CD4-positive, alpha-beta memory T cell (primary cell): ENCODE results near the gene C13orf42. TPM values are rescaled to one million over a fixed set of nuclear protein-coding genes. Genes with fewer than 3 reads are reported as not detected.

ENCODE experiments used
- CTCF ChIA-PET: fragments of 350-600 bp; sonication (Branson Sonifier 250); formaldehyde crosslinking; loops from one replicate; lab custom pipeline; 2021; ENCODE audit warnings: inconsistent platforms; ENCODE audit not compliant: partially characterized antibody; lab: Charles Lee
- POLR2A ChIA-PET: fragments of 350-600 bp; sonication (Branson Sonifier 250); formaldehyde crosslinking; loops from one replicate; lab custom pipeline; 2021; ENCODE audit not compliant: partially characterized antibody; lab: Charles Lee
- DNase-seq, 5 donors: peaks; one replicate each; pipeline versions ENCODE4 v3.0.0 to v3.0.0-alpha.2; 2020 to 2022; ENCODE audit warnings: mixed read lengths in 1 of 5
- H3K27ac ChIP-seq: one replicate; pipeline ENCODE4 v1.7.0; 2013; ENCODE audit warnings: low read depth, low read length
- H3K27me3 ChIP-seq: 2 replicates; pipeline ENCODE4 v1.7.0; 2013; ENCODE audit warnings: mild to moderate bottlenecking, low read length, moderate library complexity; ENCODE audit not compliant: insufficient read depth
- H3K36me3 ChIP-seq: 2 replicates; pipeline ENCODE4 v1.7.0; 2013; ENCODE audit warnings: mild to moderate bottlenecking, low read length, moderate library complexity; ENCODE audit not compliant: insufficient read depth
- H3K4me1 ChIP-seq: 2 replicates; pipeline ENCODE4 v1.7.0; 2013; ENCODE audit warnings: mild to moderate bottlenecking, low read length, moderate library complexity; ENCODE audit not compliant: insufficient read depth
- H3K4me3 ChIP-seq, 2 donors: one replicate each; pipeline ENCODE4 v1.7.0; 2013; ENCODE audit warnings: low read length in 2 of 2, mild to moderate bottlenecking in 1 of 2
- H3K9me3 ChIP-seq, 2 donors: one replicate each; pipeline ENCODE4 v1.7.0; 2013; ENCODE audit warnings: low read length in 2 of 2, control low read depth in 1 of 2; ENCODE audit not compliant: control insufficient read depth in 1 of 2
- H3K27ac Mint-ChIP-seq, 7 donors: one replicate each; pipeline ENCODE4 v1.8.0; 2020 to 2021; ENCODE audit warnings: mixed read lengths in 7 of 7, mild to moderate bottlenecking in 6 of 7, inconsistent platforms in 3 of 7, moderate library complexity in 3 of 7
- H3K27me3 Mint-ChIP-seq, 2 donors: one replicate each; pipeline ENCODE4 v1.8.0; 2020 to 2021; ENCODE audit warnings: mixed read lengths in 2 of 2
- H3K36me3 Mint-ChIP-seq, 2 donors: one replicate each; pipeline ENCODE4 v1.8.0; 2020 to 2021; ENCODE audit warnings: mixed read lengths in 2 of 2, inconsistent platforms in 1 of 2, mild to moderate bottlenecking in 1 of 2
- H3K4me1 Mint-ChIP-seq, 4 donors: one replicate each; pipeline ENCODE4 v1.8.0; 2020 to 2021; ENCODE audit warnings: mixed read lengths in 4 of 4, mild to moderate bottlenecking in 1 of 4
- H3K4me3 Mint-ChIP-seq, 8 donors: one replicate each; pipeline ENCODE4 v1.8.0; 2020 to 2021; ENCODE audit warnings: mixed read lengths in 8 of 8, mild to moderate bottlenecking in 7 of 8, moderate library complexity in 6 of 8, inconsistent platforms in 3 of 8
- H3K9me3 Mint-ChIP-seq, 8 donors: one replicate each; pipeline ENCODE4 v1.8.0; 2020 to 2021; ENCODE audit warnings: mixed read lengths in 8 of 8, mild to moderate bottlenecking in 5 of 8, inconsistent platforms in 3 of 8, moderate library complexity in 1 of 8
- intact Hi-C: fragments of 100-400 bp; cut with micrococcal nuclease; formaldehyde crosslinking; loops from one replicate; pipeline ENCODE4 v1.15.1; 2023
- polyA plus RNA-seq, 2 donors: library from polyadenylated mRNA; unstranded; fragments of 300-500 nt; fragmentation: Illumina TruSeq; gene quantifications; one replicate each; pipeline ENCODE4 v1.2.3, GENCODE V29; 2021
- total RNA-seq, 2 experiments: library from RNA; stranded (reverse); gene quantifications; one replicate each; pipeline ENCODE4 v1.2.3, GENCODE V29; 2021

Gene C13orf42
- total and polyA plus RNA-seq, 4 experiments from 2014 or later: not detected

DNA sequence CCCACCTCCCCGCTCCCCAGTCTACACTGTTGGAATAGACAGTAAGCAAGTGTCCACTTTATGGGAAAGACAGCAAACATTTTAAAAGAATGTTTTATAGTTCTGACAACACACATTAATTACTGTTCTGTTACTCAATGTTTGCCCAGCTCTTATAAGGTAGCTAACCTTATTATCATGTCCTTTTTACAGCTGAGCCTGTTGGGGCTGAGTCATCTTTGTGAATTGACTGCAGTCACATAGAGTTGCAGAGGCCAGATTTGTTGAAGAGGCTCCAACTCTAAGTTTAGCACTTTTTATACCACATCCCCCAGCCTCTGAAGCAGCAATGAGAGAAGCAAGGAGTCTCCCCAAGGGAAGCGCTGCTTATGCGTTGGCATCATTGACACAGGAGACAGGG is 76.2 kb downstream of the C13orf42 start:
- Histone ChIP-seq H3K9me3 (no peaks in the 10 kb centered on the region), H3K4me3 (no peak overlapping the region), H3K27ac (no peak overlapping the region), H3K27me3 (no peaks in the 10 kb centered on the region), H3K4me1 (no peaks in the 10 kb centered on the region), H3K36me3 (no peaks in the 10 kb centered on the region)
- no peak overlapping the region for H3K4me3 Mint-ChIP-seq
- no peaks in the 10 kb centered on the region for H3K9me3 Mint-ChIP-seq
- intact Hi-C loops: no loop called here
- H3K4me1 Mint-ChIP-seq: no peaks in the 10 kb centered on the region
- ChIA-PET POLR2A (no interaction called here), CTCF (interaction anchor here (0.6 kb wide), 1 partner anchor 20 kb away, joined by 3 read pairs; no protein-coding TSS in a partner anchor)
- peaks cover 0 to 1% of the 10 kb centered on the region in 2 donors for H3K27me3 Mint-ChIP-seq
- no peak for DNase-seq
- no peak overlapping the region for H3K27ac Mint-ChIP-seq
- no peaks in the 10 kb centered on the region for H3K36me3 Mint-ChIP-seq

GRCh38 chr13:51033421-51034185 is 77.5 kb downstream of the C13orf42 start:
- Histone ChIP-seq H3K9me3 (no peaks in the 10 kb centered on the region), H3K27ac (no peak overlapping the region), H3K4me1 (no peaks in the 10 kb centered on the region), H3K4me3 (no peak overlapping the region), H3K36me3 (no peaks in the 10 kb centered on the region), H3K27me3 (no peaks in the 10 kb centered on the region)
- no peak for DNase-seq
- POLR2A ChIA-PET: no interaction called here
- H3K27ac Mint-ChIP-seq: no peak overlapping the region
- no peak overlapping the region for H3K4me3 Mint-ChIP-seq
- no peaks in the 10 kb centered on the region for H3K9me3 Mint-ChIP-seq
- H3K27me3 Mint-ChIP-seq: peaks cover 0 to 5% of the 10 kb centered on the region in 2 donors
- no peaks in the 10 kb centered on the region for H3K36me3 Mint-ChIP-seq
- no peaks in the 10 kb centered on the region for H3K4me1 Mint-ChIP-seq
- CTCF ChIA-PET: no interaction called here
- intact Hi-C loops: no loop called here

DNA sequence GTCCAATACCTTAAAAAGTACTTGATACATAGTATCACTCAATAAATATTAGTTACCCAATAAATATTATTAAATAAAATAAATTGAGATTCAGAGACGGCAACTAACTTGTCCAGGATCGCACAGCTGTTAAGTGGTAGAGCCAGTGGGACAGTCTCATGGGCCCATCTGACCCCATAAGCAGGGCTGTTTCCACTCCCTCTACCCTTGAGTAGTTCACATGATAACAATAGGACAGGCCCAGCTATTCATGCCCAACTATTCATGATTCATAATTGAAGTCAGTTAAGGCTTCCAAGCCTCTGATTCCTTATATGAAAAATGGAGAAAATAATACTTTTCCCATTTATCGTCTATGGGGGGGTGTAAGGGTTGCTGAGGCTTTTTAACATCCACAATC is 78.2 kb downstream of the C13orf42 start:
- no peaks in the 10 kb centered on the region for H3K9me3 ChIP-seq
- H3K27me3 ChIP-seq: no peaks in the 10 kb centered on the region
- DNase-seq: no peak
- CTCF ChIA-PET: no interaction called here
- no peaks in the 10 kb centered on the region for H3K4me1 ChIP-seq
- no peaks in the 10 kb centered on the region for H3K9me3 Mint-ChIP-seq
- H3K27ac Mint-ChIP-seq: no peak overlapping the region
- POLR2A ChIA-PET: no interaction called here
- intact Hi-C loops: no loop called here
- no peaks in the 10 kb centered on the region for H3K36me3 ChIP-seq
- no peaks in the 10 kb centered on the region for H3K36me3 Mint-ChIP-seq
- H3K27me3 Mint-ChIP-seq: peaks cover 3 to 7% of the 10 kb centered on the region in 2 donors
- no peak overlapping the region for H3K27ac ChIP-seq
- no peaks in the 10 kb centered on the region for H3K4me1 Mint-ChIP-seq
- no peak overlapping the region for H3K4me3 Mint-ChIP-seq
- H3K4me3 ChIP-seq: no peak overlapping the region

Other genes with a start within 250 kb of the C13orf42 start
- gene RNASEH2B, start 201.5 kb downstream of the C13orf42 start, total RNA-seq: 10 to 100 TPM; 88.9 to 96.2 TPM
- 100 to 1,000 TPM; 111 to 133 TPM for gene RNASEH2B, start 201.5 kb downstream of the C13orf42 start, polyA plus RNA-seq
- gene FAM124A, start 111.1 kb upstream of the C13orf42 start, total RNA-seq: not detected
- not detected for gene FAM124A, start 111.1 kb upstream of the C13orf42 start, polyA plus RNA-seq
- not detected for gene SERPINE3, start 228.4 kb upstream of the C13orf42 start, total RNA-seq
- not detected for gene SERPINE3, start 228.4 kb upstream of the C13orf42 start, polyA plus RNA-seq